ENCODE measurements around the gene APCDD1.

The APCDD1 gene

DNA sequence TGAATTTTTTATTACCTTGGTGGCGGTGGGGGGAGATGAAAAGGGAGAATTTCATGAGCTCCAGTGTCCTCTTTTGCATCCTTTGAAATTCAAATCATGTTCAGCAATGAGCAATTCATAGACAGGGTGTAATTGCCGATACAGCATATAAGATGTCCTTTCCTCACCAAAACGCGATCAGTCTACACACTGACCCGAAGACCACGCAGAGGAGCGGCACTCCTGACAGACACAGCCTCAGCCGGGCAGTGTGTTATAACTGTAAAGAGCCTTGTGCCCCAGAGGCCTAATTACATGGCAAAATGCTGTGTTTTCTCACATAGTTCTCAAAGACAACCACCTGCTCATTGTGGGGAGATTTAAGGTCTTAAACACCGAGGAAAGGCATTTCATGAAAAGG is 38.4 kb upstream of the APCDD1 start:
- H3K27me3 ChIP-seq (ENCODE audit: control insufficient read depth in 2 of 2, insufficient read depth in 2 of 2, low read length in 2 of 2) = no peaks in the 10 kb centered on the region
- H3K4me3 ChIP-seq (ENCODE audit: low read length in 2 of 2) = no peak overlapping the region
- no peaks in the 10 kb centered on the region for H3K9me3 ChIP-seq (ENCODE audit: control insufficient read depth in 2 of 2, low read length in 2 of 2)
- H3K4me1 ChIP-seq (ENCODE audit: control insufficient read depth in 2 of 2, insufficient read depth in 2 of 2, low read length in 2 of 2) = no peaks in the 10 kb centered on the region
- no peaks in the 10 kb centered on the region for H3K36me3 ChIP-seq (ENCODE audit: control insufficient read depth in 2 of 2, insufficient read depth in 2 of 2, low read length in 2 of 2)
- no peak overlapping the region for H3K9ac ChIP-seq (ENCODE audit: low read depth in 1 of 2, low read length in 2 of 2)
- H3K27ac ChIP-seq (ENCODE audit: low read depth in 2 of 2, low read length in 2 of 2) = no peak overlapping the region

DNA sequence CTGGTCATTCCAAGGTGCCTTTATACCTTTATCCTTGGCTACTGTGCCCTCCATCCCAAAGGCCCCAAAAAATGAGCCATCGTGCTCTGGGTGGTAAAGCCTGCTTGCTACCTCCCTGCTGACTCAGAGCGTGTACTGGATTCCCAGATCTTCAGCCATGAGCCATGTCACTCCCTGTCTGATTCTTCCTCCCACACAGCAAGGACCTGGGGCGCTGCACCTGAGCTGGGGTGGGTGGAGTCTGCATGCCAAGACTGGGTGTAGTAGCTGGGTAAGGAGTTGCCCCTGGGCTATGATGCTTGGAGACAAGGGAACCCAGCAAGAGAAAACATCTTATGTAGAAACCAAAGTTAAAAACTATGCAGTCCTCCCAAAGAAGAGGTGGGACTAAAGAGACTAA is 37.2 kb upstream of the APCDD1 start:
- Histone ChIP-seq H3K27ac (ENCODE audit: low read depth in 2 of 2, low read length in 2 of 2) (no peak overlapping the region), H3K9me3 (ENCODE audit: control insufficient read depth in 2 of 2, low read length in 2 of 2) (no peaks in the 10 kb centered on the region), H3K27me3 (ENCODE audit: control insufficient read depth in 2 of 2, insufficient read depth in 2 of 2, low read length in 2 of 2) (no peaks in the 10 kb centered on the region)

DNA sequence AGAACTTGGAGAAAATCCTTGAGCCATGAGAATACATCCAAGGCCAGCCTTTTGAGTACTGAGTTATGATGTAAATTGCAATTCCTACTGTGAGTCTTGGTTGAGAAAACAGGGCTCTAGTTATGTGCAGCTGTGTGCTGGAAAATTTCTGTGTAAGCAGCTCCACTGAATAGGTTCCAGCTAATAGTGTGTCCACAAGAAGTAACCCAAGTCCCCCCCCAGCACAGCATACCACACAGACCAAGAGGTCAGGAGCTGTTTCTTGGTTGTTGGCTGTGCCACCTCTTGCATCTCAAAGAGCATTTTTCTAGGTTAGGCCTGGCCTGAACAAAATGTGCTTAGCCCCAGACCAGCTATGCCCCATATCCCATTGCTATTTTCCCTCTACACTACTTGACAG is 36.8 kb upstream of the APCDD1 start:
- Histone ChIP-seq H3K27ac (ENCODE audit: low read depth in 2 of 2, low read length in 2 of 2) (no peak overlapping the region), H3K4me1 (ENCODE audit: control insufficient read depth in 2 of 2, insufficient read depth in 2 of 2, low read length in 2 of 2) (no peaks in the 10 kb centered on the region), H3K27me3 (ENCODE audit: control insufficient read depth in 2 of 2, insufficient read depth in 2 of 2, low read length in 2 of 2) (no peaks in the 10 kb centered on the region), H3K36me3 (ENCODE audit: control insufficient read depth in 2 of 2, insufficient read depth in 2 of 2, low read length in 2 of 2) (no peaks in the 10 kb centered on the region), H3K9me3 (ENCODE audit: control insufficient read depth in 2 of 2, low read length in 2 of 2) (no peaks in the 10 kb centered on the region), H3K9ac (ENCODE audit: low read depth in 1 of 2, low read length in 2 of 2) (no peak overlapping the region), H3K4me3 (ENCODE audit: low read length in 2 of 2) (no peak overlapping the region)

More for the DNA sequence above, 37.2 kb upstream of the APCDD1 start:
- no peaks in the 10 kb centered on the region for H3K36me3 ChIP-seq (ENCODE audit: control insufficient read depth in 2 of 2, insufficient read depth in 2 of 2, low read length in 2 of 2)
- H3K4me1 ChIP-seq (ENCODE audit: control insufficient read depth in 2 of 2, insufficient read depth in 2 of 2, low read length in 2 of 2) = no peaks in the 10 kb centered on the region
- H3K9ac ChIP-seq (ENCODE audit: low read depth in 1 of 2, low read length in 2 of 2) = no peak overlapping the region
- no peak overlapping the region for H3K4me3 ChIP-seq (ENCODE audit: low read length in 2 of 2)

DNA sequence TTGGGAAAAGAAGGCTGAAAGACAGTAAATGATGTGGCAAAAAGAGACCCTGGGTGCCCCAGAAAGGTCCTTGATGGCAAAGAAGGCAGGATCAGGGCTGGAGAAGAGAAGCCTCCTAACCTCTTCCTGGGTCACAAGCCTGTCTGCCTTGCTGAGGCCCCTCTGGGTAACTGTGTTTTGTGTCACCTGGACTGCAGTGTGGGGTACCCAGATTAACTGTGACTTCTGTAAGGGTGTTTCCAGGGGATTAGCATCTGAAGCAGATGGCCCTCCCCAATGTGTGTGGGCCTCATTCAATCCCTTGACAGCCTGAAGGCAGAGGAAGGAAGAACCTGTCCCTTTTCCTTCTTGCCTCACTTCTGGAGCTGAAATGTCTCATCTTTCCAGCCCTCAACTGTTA is 35.6 kb upstream of the APCDD1 start:
- H3K27me3 ChIP-seq (ENCODE audit: control insufficient read depth in 2 of 2, insufficient read depth in 2 of 2, low read length in 2 of 2) = no peaks in the 10 kb centered on the region

DNA sequence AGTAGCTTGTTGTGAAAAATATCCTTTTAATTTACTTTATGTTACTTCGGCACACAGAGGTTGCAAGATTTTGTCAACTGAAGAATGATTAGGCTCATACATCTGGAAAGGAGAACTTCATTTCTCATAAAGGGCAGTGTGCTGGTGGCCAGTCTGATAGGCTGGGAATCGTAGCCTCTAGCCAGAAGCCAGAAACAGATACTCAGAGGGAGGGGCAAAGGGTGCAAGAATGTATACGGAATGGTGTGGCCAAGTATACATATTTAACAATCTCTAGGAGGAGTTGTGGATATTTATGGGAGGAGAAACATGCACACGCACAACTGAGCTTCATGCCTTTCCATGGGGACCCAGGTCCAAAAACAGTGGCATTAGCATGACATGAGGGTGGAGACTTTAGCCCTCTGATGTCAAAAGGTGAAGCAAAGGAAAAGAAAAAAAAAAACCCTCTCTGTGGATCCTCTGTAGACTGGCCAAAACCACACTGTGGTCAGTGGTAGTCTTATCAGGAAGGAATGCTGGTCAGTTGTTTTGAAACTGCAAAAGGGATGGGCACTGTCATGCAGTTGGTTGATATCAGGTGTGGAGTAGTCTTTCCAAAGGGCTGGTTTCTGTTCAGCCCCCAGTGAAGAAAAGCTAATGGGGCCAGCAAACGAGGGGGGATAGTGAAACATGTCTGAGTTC is 34.9 kb upstream of the APCDD1 start:
- no peaks in the 10 kb centered on the region for H3K27me3 ChIP-seq (ENCODE audit: control insufficient read depth in 2 of 2, insufficient read depth in 2 of 2, low read length in 2 of 2)
- no peaks in the 10 kb centered on the region for H3K4me1 ChIP-seq (ENCODE audit: control insufficient read depth in 2 of 2, insufficient read depth in 2 of 2, low read length in 2 of 2)
- no peak overlapping the region for H3K9ac ChIP-seq (ENCODE audit: low read depth in 1 of 2, low read length in 2 of 2)
- no peak overlapping the region for H3K4me3 ChIP-seq (ENCODE audit: low read length in 2 of 2)
- H3K9me3 ChIP-seq (ENCODE audit: control insufficient read depth in 2 of 2, low read length in 2 of 2) = no peaks in the 10 kb centered on the region
- H3K27ac ChIP-seq (ENCODE audit: low read depth in 2 of 2, low read length in 2 of 2) = no peak overlapping the region
- no peaks in the 10 kb centered on the region for H3K36me3 ChIP-seq (ENCODE audit: control insufficient read depth in 2 of 2, insufficient read depth in 2 of 2, low read length in 2 of 2)

More for the DNA sequence above, 35.6 kb upstream of the APCDD1 start:
- no peaks in the 10 kb centered on the region for H3K4me1 ChIP-seq (ENCODE audit: control insufficient read depth in 2 of 2, insufficient read depth in 2 of 2, low read length in 2 of 2)
- no peaks in the 10 kb centered on the region for H3K36me3 ChIP-seq (ENCODE audit: control insufficient read depth in 2 of 2, insufficient read depth in 2 of 2, low read length in 2 of 2)
- H3K4me3 ChIP-seq (ENCODE audit: low read length in 2 of 2) = no peak overlapping the region
- no peak overlapping the region for H3K9ac ChIP-seq (ENCODE audit: low read depth in 1 of 2, low read length in 2 of 2)
- H3K27ac ChIP-seq (ENCODE audit: low read depth in 2 of 2, low read length in 2 of 2) = no peak overlapping the region
- H3K9me3 ChIP-seq (ENCODE audit: control insufficient read depth in 2 of 2, low read length in 2 of 2) = no peaks in the 10 kb centered on the region

DNA sequence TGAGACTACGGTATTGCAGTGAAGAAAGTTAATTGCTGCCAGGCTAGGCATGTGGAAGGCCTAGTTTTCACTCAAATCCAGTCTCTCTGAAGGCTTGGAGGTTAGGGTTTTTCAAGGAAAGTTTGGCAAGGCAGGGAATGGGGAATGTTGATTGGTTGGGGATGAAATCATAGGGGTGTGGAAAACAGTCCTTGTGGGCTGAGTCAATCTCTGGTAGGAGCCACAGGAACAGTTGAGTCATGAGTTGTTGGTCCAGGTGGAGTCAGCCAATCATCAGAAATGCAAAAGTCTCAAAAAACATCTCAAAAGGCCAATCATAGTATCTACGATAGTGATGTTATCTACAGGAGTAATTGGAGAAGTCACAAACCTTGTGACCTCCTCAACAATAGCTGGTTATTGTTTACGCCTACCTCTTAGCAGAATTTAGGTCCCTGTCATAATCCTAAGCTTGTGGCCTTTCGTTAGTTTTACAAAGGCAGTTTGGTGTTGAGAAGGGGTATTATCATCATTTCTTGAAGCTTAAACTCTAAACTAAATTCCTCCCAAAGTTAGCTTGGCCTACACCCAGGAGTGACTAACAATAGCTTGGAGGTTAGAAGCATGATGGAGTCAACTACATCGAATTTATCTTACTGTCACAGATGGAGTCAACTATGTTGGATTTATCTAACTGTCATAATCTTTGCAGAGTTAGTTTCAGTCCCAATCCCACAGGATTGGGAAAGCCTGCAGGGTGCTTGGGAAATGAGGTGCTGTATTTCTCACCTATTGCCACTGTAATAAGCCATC is 33.7 kb upstream of the APCDD1 start:
- Histone ChIP-seq H3K27ac (ENCODE audit: low read depth in 2 of 2, low read length in 2 of 2) (no peak overlapping the region), H3K9me3 (ENCODE audit: control insufficient read depth in 2 of 2, low read length in 2 of 2) (no peaks in the 10 kb centered on the region), H3K36me3 (ENCODE audit: control insufficient read depth in 2 of 2, insufficient read depth in 2 of 2, low read length in 2 of 2) (no peaks in the 10 kb centered on the region), H3K4me1 (ENCODE audit: control insufficient read depth in 2 of 2, insufficient read depth in 2 of 2, low read length in 2 of 2) (no peaks in the 10 kb centered on the region), H3K4me3 (ENCODE audit: low read length in 2 of 2) (no peak overlapping the region), H3K27me3 (ENCODE audit: control insufficient read depth in 2 of 2, insufficient read depth in 2 of 2, low read length in 2 of 2) (no peaks in the 10 kb centered on the region), H3K9ac (ENCODE audit: low read depth in 1 of 2, low read length in 2 of 2) (no peak overlapping the region)

DNA sequence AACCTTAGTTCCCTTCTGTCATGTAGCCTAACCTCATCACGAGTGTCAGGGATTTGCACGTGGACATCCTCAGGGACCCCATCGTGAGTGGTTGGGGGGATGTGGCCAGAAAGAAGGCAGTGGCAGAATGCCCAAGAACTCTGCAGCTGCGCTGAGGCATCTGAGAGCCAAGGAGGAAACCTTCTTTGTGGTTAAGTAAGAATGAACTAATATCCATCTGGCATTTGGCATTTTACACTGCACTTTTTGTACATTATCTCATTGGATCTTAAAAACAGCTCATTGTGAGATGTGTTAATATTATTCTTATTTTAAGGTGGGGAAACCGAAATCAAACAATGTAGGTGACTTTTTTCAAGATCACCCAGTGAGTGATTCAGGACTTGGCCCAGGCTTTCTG is 32.6 kb upstream of the APCDD1 start:
- Histone ChIP-seq H3K9me3 (ENCODE audit: control insufficient read depth in 2 of 2, low read length in 2 of 2) (no peaks in the 10 kb centered on the region), H3K9ac (ENCODE audit: low read depth in 1 of 2, low read length in 2 of 2) (no peak overlapping the region), H3K27me3 (ENCODE audit: control insufficient read depth in 2 of 2, insufficient read depth in 2 of 2, low read length in 2 of 2) (no peaks in the 10 kb centered on the region), H3K27ac (ENCODE audit: low read depth in 2 of 2, low read length in 2 of 2) (no peak overlapping the region), H3K4me3 (ENCODE audit: low read length in 2 of 2) (no peak overlapping the region), H3K36me3 (ENCODE audit: control insufficient read depth in 2 of 2, insufficient read depth in 2 of 2, low read length in 2 of 2) (no peaks in the 10 kb centered on the region), H3K4me1 (ENCODE audit: control insufficient read depth in 2 of 2, insufficient read depth in 2 of 2, low read length in 2 of 2) (no peaks in the 10 kb centered on the region)

DNA sequence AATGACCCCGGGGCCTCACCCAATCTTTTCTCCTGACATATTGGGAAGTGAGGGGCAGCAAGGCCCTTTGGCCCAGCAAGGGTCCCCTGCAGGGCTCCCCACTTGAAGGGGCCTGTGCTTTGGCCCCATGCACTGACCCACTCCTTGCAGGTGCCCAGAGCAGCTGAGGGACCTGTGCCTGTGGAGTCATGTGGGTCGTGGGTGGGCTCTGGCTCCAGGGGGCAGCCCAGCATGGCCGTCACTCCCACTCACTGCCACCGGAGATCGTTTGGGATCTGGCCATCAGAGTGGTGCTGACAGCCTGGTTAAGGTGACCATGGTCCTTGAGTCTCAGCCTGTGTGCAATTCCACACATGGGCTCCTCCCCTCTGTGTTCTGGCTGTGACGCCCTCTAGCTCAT is 31.7 kb upstream of the APCDD1 start:
- Histone ChIP-seq H3K9ac (ENCODE audit: low read depth in 1 of 2, low read length in 2 of 2) (no peak overlapping the region), H3K9me3 (ENCODE audit: control insufficient read depth in 2 of 2, low read length in 2 of 2) (no peaks in the 10 kb centered on the region), H3K36me3 (ENCODE audit: control insufficient read depth in 2 of 2, insufficient read depth in 2 of 2, low read length in 2 of 2) (no peaks in the 10 kb centered on the region), H3K4me1 (ENCODE audit: control insufficient read depth in 2 of 2, insufficient read depth in 2 of 2, low read length in 2 of 2) (no peaks in the 10 kb centered on the region), H3K27me3 (ENCODE audit: control insufficient read depth in 2 of 2, insufficient read depth in 2 of 2, low read length in 2 of 2) (no peaks in the 10 kb centered on the region), H3K27ac (ENCODE audit: low read depth in 2 of 2, low read length in 2 of 2) (no peak overlapping the region), H3K4me3 (ENCODE audit: low read length in 2 of 2) (no peak overlapping the region)

DNA sequence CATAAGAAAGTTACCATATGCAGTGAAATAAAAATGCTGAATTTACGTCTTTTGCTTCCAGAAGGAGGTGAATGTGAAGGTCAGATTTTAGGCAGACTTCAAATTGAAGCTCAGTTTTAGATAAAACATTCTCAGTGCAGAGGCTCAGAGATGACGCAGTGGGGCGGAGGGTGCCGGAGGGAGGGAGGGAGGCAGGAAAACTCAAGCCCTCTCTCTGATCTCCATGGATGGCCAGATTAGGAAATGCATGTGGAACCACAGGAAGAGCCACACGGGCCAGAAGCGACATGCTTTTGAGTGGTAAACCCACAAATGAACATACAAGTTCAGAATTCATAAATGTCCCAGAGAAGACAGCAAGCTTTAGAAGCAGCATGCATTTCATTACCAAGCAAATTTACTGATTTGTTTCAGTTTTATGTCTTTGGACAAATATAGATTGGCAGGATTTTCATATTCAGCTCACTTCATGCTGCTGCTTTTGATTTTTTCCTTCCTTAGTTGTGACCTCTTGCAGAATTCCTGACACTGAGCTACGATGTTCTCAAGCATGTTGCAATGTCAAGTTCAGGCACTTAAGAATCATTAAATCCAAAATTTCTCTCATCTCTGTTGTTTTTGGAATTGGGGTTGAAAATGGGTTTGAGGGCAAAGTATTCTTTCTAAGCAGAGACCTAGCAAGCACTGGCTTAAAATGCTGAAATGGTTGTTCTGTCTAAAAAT is 29.7 kb upstream of the APCDD1 start:
- no peaks in the 10 kb centered on the region for H3K27me3 ChIP-seq (ENCODE audit: control insufficient read depth in 2 of 2, insufficient read depth in 2 of 2, low read length in 2 of 2)
- H3K9ac ChIP-seq (ENCODE audit: low read depth in 1 of 2, low read length in 2 of 2) = no peak overlapping the region
- H3K4me1 ChIP-seq (ENCODE audit: control insufficient read depth in 2 of 2, insufficient read depth in 2 of 2, low read length in 2 of 2) = no peaks in the 10 kb centered on the region
- no peaks in the 10 kb centered on the region for H3K36me3 ChIP-seq (ENCODE audit: control insufficient read depth in 2 of 2, insufficient read depth in 2 of 2, low read length in 2 of 2)
- no peaks in the 10 kb centered on the region for H3K9me3 ChIP-seq (ENCODE audit: control insufficient read depth in 2 of 2, low read length in 2 of 2)
- H3K4me3 ChIP-seq (ENCODE audit: low read length in 2 of 2) = no peak overlapping the region
- no peak overlapping the region for H3K27ac ChIP-seq (ENCODE audit: low read depth in 2 of 2, low read length in 2 of 2)

DNA sequence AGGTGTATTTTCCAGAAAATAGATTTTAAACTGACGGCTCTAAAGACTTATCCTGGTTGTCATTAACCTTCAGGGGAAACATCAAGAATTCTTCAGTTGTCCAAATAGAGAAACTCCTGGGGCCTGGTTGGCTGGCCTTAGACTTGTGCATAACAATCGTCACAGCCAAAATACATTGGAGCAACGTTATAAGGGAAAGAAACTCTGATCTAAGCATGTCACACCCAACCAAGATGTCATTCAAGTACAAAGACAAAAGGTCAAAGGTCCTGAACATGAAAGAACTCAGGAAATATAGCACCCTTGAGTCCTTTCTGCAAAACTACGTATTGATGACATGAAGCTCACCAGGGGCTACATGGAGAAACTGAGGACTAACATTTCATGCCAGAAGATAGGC is 23.8 kb upstream of the APCDD1 start:
- Histone ChIP-seq H3K27ac (ENCODE audit: low read depth in 2 of 2, low read length in 2 of 2) (no peak overlapping the region), H3K4me1 (ENCODE audit: control insufficient read depth in 2 of 2, insufficient read depth in 2 of 2, low read length in 2 of 2) (no peaks in the 10 kb centered on the region), H3K9me3 (ENCODE audit: control insufficient read depth in 2 of 2, low read length in 2 of 2) (no peaks in the 10 kb centered on the region), H3K4me3 (ENCODE audit: low read length in 2 of 2) (no peak overlapping the region), H3K27me3 (ENCODE audit: control insufficient read depth in 2 of 2, insufficient read depth in 2 of 2, low read length in 2 of 2) (no peaks in the 10 kb centered on the region), H3K9ac (ENCODE audit: low read depth in 1 of 2, low read length in 2 of 2) (no peak overlapping the region), H3K36me3 (ENCODE audit: control insufficient read depth in 2 of 2, insufficient read depth in 2 of 2, low read length in 2 of 2) (no peaks in the 10 kb centered on the region)
